NCI-H526 (cell line): ENCODE data around the gene ECD.
"Not testable (repeated sequence)": the region's sequence is repeated elsewhere in the genome, so short reads cannot be mapped to it uniquely, and the experiment has no call there.

Source experiments
- DNase-seq, 2 experiments: peaks; one replicate each; lab custom pipeline; 2025; lab: John Stamatoyannopoulos, UW

Gene ECD

GRCh38 chr10:73159038-73159648 is 8.7 kb downstream of the ECD start:
- peak in 1 of 2 experiments; percentile 33 for DNase-seq

GRCh38 chr10:73156054-73156453 is 11.8 kb downstream of the ECD start:
- DNase-seq: no peak

DNA sequence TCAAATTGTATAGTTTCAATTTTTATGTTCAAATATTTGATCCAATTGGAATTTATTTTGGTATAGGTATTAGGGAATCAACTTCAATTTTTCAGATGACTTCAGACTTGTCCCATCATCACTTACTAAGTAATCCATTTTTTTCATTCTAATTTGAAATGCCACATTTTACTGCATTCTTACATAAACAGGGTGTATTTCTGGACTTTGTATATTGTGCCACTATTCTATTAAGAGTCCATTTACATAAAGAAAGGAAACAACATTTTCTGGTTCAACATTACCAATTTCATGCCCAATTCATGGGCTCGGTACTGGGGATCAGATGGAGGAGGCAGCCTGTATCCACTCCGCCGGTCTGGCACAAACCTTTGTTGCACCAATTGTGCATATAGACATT is 15.8 kb downstream of the ECD start:
- no peak for DNase-seq

GRCh38 chr10:73150633-73151413 is 17.0 kb downstream of the ECD start:
- DNase-seq: not testable (repeated sequence)

- DNase-seq: no peak
These were observed 26.2 kb downstream of the ECD start for GRCh38 chr10:73141603-73142002.

DNA sequence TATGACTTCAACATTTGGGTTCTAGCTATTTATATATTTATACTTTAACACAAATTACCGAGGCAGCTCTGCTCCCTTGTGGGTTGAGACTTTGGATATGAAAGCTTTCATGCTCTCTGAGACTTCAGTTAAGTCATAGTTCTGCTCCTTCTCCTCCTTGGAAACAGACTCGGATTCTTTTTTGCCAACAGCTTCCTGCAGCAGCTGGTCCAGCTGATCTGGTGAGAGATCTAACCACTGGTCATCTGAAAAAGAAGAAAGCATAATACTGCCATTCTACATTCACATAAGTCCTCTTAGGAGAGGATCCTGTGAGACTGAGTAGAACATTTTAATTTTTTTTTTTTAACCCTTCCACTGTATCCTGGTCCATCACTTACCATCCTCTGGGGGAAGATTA is 28.6 kb downstream of the ECD start:
- DNase-seq: no peak

GRCh38 chr10:73136627-73137026 is 31.2 kb downstream of the ECD start:
- DNase-seq: no peak

- no peak for DNase-seq
These were observed 33.1 kb downstream of the ECD start for GRCh38 chr10:73134727-73135126.

DNA sequence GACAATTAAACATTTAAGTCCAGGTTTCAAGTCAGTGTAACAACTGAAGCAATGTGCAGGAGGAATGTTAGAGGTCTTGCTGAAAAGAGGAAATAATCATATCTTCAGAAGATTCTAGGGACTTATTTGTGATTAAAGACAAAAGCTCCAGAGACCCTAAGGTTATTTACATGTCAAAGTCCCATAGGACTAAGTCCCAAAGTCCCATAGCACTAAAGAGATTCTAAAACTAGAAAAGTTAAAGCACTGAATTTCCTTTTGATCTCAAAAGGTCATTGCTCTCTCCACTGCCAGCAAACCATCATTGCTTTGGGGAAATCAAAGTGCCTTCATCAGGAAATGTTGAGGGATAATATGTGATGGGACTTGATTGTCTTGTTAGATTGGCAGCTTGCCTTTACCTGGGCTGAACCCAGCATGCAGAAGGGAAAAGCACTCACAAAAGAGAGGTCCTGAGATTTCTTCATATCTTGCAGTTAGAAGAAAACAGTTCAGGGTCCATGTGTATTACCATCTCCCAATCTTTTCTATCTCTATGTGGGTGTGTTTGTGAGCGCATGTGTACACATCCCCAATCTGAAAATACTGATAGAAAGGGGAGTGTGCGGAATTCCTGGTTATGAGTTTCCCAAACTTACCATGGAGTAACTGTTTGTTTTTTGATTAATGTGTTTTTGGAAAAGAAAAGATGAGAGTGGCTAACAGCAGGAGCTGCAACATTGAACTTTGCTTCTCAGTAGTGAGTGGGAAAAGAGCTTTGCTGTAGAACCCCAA is 35.7 kb downstream of the ECD start:
- DNase-seq: no peak

- DNase-seq: no peak
These were observed 36.5 kb downstream of the ECD start for GRCh38 chr10:73131301-73131700.

GRCh38 chr10:73126343-73126742 is 41.5 kb downstream of the ECD start:
- no peak for DNase-seq

DNA sequence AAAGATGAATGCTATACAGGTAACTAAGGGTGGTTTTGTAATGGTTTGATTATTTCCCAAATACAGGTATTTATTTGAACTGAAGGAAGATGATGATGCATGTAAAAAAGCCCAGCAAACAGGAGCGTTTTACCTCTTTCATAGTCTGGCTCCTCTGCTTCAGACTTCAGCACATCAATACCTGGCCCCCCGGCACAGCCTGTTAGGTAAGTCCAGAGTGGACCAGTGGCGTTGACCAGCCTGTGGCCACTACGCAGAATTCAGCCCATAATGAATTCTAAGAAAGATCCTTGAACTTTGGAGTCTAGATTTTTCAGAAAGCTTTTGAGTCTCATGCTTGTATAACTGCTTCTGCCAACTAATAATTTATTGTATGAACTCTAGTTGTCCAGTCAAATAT is 47.9 kb downstream of the ECD start:
- no peak for DNase-seq

DNA sequence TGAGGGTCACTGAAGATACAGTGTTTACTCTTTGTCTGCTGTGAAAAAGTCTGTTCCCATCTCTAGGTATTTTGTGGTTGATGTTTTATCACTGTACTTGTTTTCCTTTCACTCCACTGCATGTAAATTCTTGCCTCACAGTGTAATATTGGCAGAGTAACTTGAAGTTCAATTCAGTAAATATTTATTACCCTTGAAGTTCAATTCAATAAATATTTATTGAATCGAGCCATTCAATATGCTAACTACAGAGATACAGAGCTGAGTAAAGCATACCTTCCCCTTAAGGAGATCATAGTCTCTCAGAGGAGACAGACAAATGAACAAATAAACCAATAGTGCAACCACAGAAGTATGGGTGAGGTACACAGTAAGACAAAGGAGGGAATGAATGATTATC is 48.4 kb downstream of the ECD start:
- DNase-seq: no peak

GRCh38 chr10:73117976-73118743 is 49.6 kb downstream of the ECD start:
- no peak for DNase-seq

- no peak for DNase-seq
These were observed 51.8 kb downstream of the ECD start for GRCh38 chr10:73116017-73116416.

GRCh38 chr10:73113551-73113950 is 54.3 kb downstream of the ECD start:
- DNase-seq: no peak

GRCh38 chr10:73112032-73112431 is 55.8 kb downstream of the ECD start:
- not testable (repeated sequence) for DNase-seq

DNA sequence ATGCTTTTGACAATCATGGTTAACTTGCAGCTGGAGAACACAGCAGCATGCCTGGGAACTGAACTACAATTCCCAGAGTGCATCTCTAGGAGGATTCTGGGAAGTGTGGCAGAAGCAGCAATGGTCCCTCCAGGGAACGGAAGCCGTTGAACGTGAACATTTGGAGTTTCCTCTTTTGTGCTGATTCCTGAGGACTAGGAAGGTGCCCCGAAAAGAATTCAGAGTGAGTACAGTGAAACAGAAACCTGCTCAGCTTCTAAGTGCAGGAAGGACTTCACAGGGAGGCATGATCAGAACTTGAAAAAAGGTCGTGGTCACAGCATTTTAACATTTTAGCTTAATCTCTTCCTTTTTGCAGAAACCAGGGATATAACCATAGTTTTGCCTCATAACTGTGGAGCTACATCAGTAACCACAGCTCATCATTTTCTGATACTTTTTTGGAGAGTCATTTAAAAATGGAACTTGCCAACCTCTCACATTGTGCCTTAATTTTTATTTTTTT is 57.4 kb downstream of the ECD start, which contains the start of gene NUDT13:
Gene NUDT13 (plus strand): TSS at position 111 of the 505 bp plus-strand sequence. CDS start 3,911 bp downstream, outside the sequence.
- DNase-seq: peak; percentile 28 to 71

DNA sequence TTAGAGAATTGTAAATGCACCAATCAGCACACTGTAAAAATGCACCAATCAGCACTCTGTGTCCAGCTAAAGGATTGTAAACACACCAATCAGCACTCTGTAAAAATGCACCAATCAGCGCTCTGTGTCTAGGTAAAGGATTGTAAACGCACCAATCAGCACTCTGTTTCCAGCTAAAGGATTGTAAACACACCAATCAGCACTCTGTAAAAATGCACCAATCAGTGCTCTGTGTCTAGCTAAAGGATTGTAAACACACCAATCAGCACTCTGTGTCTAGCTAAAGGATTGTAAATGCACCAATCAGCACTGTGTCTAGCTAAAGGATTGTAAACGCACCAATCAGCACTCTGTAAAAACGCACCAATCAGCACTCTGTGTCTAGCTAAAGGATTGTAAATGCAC is 58.6 kb downstream of the ECD start:
- not testable (repeated sequence) for DNase-seq

DNA sequence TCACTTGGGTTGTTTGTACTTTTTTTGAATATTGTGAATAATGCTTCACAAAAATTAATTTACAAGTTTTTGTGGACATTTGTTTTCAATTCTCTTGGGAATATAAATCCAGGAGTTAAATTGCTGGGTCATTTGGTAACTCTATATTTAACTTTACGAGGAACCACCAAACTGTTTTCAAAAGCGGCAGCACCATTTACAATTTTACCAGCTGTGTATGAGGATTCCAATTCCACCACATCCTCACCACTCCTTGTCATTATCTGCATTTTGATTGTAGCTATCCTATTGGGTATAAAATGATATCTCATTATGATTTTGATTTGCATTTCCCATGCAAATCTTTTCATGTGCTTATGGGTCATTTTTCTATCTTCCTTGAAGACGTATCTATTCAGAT is 61.5 kb downstream of the ECD start:
- peak; percentile 1 to 12 for DNase-seq

- no peak for DNase-seq
These were observed 68.7 kb downstream of the ECD start for GRCh38 chr10:73099141-73099540.

DNA sequence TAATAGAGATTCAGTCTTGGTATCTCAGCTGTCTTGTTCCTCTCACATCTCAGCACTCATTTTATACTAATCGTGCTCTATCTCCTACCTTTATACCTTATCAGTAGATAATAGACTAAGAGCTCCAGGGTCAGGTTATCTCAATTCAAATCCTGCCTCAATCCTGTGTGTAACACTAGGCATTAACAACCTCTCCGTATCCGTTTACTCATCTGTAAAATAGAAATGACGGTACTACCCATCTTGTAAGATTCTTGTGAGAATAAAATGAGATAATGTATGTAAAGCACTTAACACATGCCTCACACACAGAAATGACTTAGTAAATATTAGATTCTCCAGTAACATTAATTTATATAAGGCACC is 70.5 kb downstream of the ECD start:
- DNase-seq: no peak
